Lower leg skin (tissue), 4 donors: ENCODE results near the gene KIF18B. TPM values are rescaled to one million over a fixed set of nuclear protein-coding genes. Genes with fewer than 3 reads are reported as not detected.

Source experiments
- DNase-seq, 2 donors: peaks; one replicate each; pipeline ENCODE4 v3.0.0-alpha.2; 2019; ENCODE audit warnings: low spot score in 2 of 2
- H3K4me3 ChIP-seq: fragments of 200-600 bp; sonication (generic); 2 replicates; pipeline ENCODE4 v1.5.1; 2017; ENCODE audit warnings: mild to moderate bottlenecking, low read depth; ENCODE audit not compliant: poor library complexity, severe bottlenecking
- POLR2A ChIP-seq, 2 donors: fragments of 450-650 bp; IDR thresholded peaks; one replicate each; pipeline ENCODE4 v1.6.1; 2016 to 2017; ENCODE audit warnings: antibody characterized with exemption in 2 of 2, mild to moderate bottlenecking in 1 of 2, moderate library complexity in 1 of 2
- WGBS, 2 donors: methylation state at CpG; one replicate each; pipeline ENCODE4 v1.1.5; 2018; 5-methylcytosine and 5-hydroxymethylcytosine counted together
- intact Hi-C: fragments of 100-400 bp; cut with DNase I; formaldehyde crosslinking; loops from one replicate; pipeline ENCODE4 v1.15.0; 2023; ENCODE audit warnings: low total_unique reads
- total RNA-seq, 4 donors: library from RNA; depleted of rRNA; stranded (reverse); fragments of >200 nt; gene quantifications; one replicate each; pipeline ENCODE4 v1.1.0, GENCODE V29; 2016
- TF ChIP-seq, protein P1 (sequence below), 3 donors: fragments of 450-650 bp; IDR thresholded peaks; one replicate each; pipeline ENCODE4 v1.5.1; 2016; ENCODE audit warnings: antibody characterized with exemption in 3 of 3, mild to moderate bottlenecking in 3 of 3, moderate library complexity in 2 of 3

KIF18B gene
- total RNA-seq, 4 donors from 2014 or later: 1.0 to 2.4 (median 1.5) TPM

DNA sequence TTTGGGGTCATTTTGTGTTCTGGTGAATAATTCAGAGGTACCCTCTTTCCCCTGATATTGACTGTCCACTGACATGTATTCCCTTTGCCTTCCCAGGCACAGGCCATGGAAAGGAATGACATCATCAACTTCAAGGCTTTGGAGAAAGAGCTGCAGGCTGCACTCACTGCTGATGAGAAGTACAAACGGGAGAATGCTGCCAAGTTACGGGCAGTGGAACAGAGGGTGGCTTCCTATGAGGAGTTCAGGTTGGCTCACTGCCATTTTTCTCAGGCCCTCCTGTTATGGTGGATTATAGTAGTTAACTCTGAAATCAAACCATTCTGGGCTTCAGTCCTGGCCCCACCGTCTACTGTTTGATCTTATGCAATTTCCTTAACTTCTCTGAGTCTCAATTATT lies 46.7 kb downstream of the KIF18B start:
- H3K4me3 ChIP-seq: no peak overlapping the region
- intact Hi-C loops: no loop called here
- 12 to 23% methylated on average over 3 of the region's 3 CpGs for WGBS, 2 donors
- DNase-seq: no peak
- TF ChIP-seq, protein P1, sequence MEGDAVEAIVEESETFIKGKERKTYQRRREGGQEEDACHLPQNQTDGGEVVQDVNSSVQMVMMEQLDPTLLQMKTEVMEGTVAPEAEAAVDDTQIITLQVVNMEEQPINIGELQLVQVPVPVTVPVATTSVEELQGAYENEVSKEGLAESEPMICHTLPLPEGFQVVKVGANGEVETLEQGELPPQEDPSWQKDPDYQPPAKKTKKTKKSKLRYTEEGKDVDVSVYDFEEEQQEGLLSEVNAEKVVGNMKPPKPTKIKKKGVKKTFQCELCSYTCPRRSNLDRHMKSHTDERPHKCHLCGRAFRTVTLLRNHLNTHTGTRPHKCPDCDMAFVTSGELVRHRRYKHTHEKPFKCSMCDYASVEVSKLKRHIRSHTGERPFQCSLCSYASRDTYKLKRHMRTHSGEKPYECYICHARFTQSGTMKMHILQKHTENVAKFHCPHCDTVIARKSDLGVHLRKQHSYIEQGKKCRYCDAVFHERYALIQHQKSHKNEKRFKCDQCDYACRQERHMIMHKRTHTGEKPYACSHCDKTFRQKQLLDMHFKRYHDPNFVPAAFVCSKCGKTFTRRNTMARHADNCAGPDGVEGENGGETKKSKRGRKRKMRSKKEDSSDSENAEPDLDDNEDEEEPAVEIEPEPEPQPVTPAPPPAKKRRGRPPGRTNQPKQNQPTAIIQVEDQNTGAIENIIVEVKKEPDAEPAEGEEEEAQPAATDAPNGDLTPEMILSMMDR (IDR thresholded peaks at IDR 0.05): no peak
- TF ChIP-seq POLR2A (IDR thresholded peaks at IDR 0.05): no peak

DNA sequence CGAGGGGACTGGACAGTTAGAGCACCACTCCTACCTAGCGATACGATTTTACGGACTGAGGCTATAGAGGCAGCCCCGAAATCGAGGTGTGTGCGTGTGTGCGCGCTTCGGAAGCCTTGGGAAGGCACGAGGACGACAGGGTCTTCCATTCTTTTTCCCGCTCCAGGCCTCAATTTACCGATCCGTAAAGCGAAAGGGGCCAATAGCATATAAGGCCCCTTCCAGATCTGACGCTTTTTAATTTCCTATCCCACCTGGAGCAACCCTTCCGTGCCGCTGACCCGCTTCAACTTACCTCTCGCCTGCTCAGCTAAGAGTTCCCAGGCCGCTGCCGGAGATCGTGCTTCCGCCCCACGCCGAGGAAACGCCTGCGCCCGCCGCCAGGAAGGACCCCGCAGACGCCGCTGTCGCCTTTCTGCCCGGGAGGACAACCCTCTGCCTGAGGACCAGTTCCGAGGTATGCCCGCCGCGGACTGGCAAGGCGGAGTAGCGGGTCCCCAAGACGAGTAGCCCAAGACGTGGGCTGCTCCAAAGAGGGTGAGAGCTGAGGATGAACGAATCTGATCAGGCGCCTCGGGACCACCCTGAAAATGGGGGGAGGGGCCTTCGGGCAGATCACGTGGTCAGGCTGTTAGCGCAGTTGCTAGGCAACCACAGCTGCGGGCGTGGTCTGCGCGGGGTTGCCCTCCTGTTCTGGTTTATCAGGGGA lies 48.3 kb downstream of the KIF18B start, which contains the start of gene EFTUD2:
Gene EFTUD2 (minus strand): TSS at position 372 of the 709 bp plus-strand sequence. CDS start 4,924 bp downstream, outside the sequence.
- WGBS, 2 donors: 0% methylated on average over 49 to 54 of the region's 54 CpGs
- intact Hi-C loops: no loop called here
- DNase-seq: peak; percentile 89 to 98
- peak within 1 kb of the TSS; percentile 54 for H3K4me3 ChIP-seq
- TF ChIP-seq, protein P1 (IDR thresholded peaks at IDR 0.05): peak in 1 of 3 donors; percentile 49
- TF ChIP-seq POLR2A (IDR thresholded peaks at IDR 0.05): no peak

DNA sequence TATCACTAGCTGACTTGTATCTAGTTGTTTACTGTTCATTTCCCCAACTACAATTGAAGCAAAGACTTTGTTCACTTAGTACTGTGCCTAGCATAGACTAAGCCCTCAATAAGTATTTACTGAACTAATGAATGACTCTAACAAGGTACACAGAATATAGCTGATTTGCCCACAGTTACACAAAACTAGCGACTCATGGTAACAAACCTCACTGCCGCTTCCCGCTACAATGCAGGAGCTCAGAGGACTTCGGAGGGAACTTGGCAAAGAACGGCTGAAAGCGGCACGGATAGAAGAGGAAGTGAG lies 48.9 kb downstream of the KIF18B start:
- peak overlapping the region; percentile 54 for H3K4me3 ChIP-seq
- TF ChIP-seq, protein P1 (IDR thresholded peaks at IDR 0.05): no peak
- no peak for TF ChIP-seq POLR2A (IDR thresholded peaks at IDR 0.05)
- intact Hi-C loops: no loop called here
- 0 to 1% methylated on average over 7 of the region's 7 CpGs for WGBS, 2 donors
- no peak for DNase-seq

GRCh38 chr17:44894642-44895041 lies 52.9 kb downstream of the KIF18B start:
- no peak for DNase-seq
- TF ChIP-seq POLR2A (IDR thresholded peaks at IDR 0.05): no peak
- TF ChIP-seq, protein P1 (IDR thresholded peaks at IDR 0.05): no peak
- no peak overlapping the region for H3K4me3 ChIP-seq
- 90 to 97% methylated on average over 4 of the region's 4 CpGs for WGBS, 2 donors
- intact Hi-C loops: no loop called here

DNA sequence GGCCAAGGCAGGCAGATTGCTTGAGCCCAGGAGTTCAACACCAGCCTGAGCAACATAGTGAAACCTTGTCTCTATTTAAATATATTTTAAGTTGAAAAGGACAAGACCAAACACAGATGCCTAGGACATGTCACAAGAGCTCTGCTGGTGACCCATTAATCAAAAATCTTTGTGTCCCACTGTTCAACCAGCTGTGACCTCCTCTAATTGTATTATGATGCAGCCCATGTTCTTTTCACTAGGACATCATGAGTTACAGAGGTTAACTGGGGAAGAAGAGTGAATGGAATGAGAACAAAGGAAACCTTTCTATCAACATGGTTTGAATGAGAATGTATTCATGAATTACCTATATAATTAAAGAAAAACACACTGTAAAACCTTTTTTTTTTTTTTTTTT lies 55.3 kb downstream of the KIF18B start:
- DNase-seq: no peak
- intact Hi-C loops: no loop called here
- TF ChIP-seq, protein P1 (IDR thresholded peaks at IDR 0.05): no peak
- no peak for TF ChIP-seq POLR2A (IDR thresholded peaks at IDR 0.05)
- no peak overlapping the region for H3K4me3 ChIP-seq

DNA sequence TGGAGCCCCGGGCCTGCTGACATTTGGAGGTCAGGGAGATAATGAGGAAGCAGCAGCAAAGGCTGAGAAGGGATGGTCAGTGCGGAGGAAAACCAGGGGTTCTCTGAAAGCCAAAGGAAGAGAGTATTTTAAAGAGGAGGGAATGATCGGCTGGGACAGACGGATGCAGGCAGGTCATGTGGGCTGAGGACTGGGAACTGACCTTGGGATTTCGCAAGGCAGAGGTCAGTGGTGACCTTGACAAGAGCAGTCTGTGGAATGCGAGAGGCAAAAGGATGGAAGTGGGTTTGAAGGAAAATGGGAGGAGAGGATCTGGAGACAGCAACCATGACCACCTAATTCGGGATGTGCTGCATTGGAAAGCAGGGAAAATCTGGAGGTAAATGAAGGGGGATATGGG lies 58.6 kb downstream of the KIF18B start:
- no peak for DNase-seq
- 88 to 91% methylated on average over 7 of the region's 7 CpGs for WGBS, 2 donors
- H3K4me3 ChIP-seq: no peak overlapping the region
- intact Hi-C loops: loop anchor here (10.0 kb wide), 1 partner anchor 1674 kb away; the partner anchor contains the start of gene TMEM106A
- TF ChIP-seq, protein P1 (IDR thresholded peaks at IDR 0.05): no peak
- TF ChIP-seq POLR2A (IDR thresholded peaks at IDR 0.05): no peak
